Fibroblast of upper back skin (primary cell): ENCODE measurements around the gene TMEM204.

ENCODE experiments used
- DNase-seq: peaks from one replicate; pipeline ENCODE4 v3.0.0-alpha.2; 2013

The TMEM204 gene

DNA sequence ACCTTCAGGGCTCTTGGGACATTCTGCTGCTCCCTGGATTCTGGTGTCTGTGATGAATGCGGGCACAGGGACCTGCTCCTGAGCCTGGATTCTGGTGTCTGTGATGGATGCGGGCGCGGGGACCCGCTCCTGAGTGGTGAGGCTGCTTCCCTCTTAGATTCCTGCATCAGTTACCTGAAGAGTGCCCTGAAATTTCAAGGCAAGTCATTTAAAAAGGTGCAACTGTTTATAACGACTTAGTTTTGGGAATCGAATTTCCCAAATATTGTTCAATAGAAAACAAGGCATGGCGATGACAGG is 7.0 kb downstream of the TMEM204 start:
- DNase-seq: no peak

DNA sequence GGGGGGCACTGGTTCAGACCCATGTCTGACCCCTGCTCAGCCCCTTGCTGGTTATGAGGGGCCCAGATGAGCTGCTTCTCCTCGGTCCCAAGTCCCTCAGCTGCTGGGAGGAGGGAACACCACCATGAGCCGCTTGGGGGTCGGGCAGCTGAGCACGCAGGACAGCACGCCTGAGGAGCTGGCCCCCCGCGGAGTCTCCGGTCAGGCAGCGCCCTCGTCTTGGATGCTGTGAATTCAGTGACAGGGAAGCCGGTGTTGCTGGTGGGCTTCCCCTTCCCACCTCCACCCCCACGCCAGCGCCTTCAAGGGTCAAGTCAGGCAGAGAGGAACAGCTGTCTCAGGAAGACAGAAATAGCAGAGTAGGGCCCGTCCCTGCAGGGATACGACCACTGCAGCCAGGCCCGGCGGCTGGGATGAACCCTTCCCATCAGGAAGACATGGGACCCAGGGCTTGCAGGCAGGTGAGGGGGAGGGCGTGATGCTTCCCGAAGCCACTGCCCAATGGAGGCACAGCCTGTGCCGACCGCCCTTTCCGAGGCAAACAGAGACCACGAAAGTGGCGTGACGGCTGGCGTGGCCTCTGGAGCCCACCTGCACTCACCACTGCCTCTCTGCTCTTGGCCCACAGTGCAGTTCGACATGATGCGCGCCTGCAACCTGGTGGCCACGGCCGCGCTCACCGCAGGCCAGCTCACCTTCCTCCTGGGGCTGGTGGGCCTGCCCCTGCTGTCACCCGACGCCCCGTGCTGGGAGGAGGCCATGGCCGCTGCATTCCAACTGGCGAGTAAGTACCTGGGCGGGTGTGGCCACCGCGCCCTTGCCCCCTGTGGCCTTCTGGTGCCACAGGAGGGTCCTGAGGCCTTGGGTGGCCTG is 8.1 kb downstream of the TMEM204 start:
- no peak for DNase-seq

DNA sequence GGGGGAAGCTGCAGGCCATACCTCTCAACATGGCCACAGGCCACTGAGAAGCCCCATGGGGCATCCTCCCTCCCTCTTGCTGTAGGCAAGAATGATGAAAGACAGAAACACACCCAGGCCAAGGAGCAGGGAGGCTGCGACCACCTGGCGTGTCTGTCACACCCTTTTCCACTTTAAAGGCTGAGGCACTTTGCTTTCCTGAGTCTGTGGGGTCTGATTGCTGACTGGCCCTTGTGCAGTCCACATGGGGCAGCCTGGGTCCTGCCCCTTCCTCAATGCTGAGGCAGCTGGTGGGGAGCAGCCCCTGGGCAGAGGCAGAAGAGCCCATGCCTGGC is 8.7 kb downstream of the TMEM204 start:
- no peak for DNase-seq

DNA sequence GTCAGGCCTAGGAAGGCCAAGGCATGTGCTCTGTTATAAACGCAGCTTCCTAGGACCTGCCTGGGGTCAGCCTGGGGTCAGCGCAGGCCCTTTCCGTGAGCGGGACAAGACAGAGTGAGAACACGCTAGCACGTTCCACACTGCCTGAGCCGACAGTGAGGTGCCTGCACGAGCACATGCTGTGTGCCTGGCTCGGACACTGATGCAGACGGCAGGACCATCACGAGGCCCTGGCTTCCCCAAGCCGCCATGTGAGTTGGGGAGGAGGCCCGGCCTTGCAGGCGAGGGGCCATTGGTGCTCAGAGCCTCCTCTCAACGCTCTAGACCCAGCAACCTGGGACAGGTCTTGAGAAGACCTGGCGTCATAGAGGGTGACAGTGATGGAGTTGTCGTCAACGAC is 9.1 kb downstream of the TMEM204 start:
- no peak for DNase-seq

GRCh38 chr16:1543085-1543896 is 9.8 kb downstream of the TMEM204 start:
- DNase-seq: peak; percentile 59

DNA sequence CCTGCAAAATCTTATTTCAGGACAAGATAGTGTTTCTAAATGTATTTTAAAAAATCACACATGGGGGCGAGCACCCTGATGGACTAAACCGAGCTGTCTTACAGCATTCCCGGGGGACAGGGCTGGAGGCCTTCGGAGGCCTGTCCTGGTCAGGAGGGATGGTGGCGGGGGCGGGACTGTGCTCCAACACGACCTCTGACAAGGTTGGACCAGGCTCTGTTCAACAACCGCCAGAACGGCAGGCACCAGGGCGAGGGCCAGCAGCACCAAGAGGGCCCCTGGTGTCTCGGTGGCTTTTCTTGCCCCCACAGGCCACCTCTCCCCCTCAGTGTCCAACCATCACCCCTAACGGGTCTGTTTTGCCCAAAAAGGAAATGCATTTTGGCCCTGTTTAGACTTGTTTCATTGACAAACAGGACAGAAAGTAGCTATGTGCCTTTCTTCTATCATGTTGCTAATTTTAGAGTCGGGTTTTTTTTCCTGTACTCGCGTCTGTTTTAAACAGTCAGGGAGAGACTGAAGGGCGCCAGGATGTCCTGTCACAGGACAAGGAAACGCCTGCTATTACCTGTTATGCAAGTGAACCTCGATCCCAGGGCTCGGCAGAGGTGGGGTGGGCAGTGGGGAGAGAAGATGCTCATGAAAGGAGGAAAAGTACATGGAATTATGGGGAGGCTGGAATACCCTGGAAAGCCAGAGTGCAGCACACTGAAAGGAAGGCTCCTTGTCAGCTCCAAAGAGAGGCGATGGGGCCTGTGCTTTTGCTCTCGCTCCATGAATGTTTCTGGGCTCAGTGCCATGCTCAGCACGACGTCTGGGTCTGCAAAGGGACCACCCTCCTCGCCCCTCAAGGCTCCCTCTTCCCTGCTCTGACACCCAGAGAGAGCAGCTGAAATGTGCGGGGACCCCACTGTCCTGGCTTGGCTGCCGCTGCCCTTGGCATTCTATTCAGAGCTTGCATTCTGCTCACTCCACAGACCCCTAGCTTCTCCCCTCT is 11.9 kb downstream of the TMEM204 start:
- DNase-seq: no peak

DNA sequence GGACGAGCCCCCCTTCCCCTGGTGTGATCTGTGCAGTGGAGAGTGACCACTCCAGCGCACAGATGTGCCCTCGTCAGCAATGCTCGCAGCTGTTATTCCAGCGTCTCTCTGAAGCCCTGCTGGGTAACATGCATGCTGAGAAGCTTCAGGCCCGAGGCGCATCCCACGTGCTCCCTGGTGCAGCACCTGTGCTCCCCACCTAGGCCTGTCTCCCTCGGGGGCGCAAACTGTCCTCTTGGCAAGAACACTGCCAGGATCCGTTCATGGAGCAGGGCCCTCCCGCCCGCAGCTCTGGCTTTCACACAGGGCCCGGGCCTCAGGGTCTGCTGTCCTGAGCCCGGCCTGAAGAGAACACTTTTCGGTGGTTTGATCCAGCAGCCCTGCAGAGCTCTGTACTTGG is 13.0 kb downstream of the TMEM204 start:
- DNase-seq: no peak

DNA sequence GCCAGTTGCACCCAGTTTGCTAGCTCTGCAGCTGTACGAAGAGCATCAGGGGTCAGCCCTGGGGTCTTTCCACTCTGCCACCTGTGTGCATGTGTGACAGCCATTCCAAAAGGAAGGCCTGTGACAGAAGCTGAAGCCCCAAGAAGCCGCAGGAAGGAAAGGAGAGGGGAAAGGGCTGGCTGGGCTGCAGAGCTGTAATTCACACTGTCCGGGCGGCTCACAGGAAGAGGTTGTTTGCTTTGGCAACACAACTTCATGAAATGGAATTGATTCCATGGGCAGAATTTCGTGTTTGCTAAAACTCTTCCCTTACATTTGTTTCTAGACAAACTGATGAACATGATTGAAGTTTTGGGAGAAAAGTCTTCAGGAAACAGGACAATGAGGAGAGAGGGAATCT is 14.8 kb downstream of the TMEM204 start:
- DNase-seq: no peak

GRCh38 chr16:1548727-1549126 is 15.3 kb downstream of the TMEM204 start:
- DNase-seq: no peak

DNA sequence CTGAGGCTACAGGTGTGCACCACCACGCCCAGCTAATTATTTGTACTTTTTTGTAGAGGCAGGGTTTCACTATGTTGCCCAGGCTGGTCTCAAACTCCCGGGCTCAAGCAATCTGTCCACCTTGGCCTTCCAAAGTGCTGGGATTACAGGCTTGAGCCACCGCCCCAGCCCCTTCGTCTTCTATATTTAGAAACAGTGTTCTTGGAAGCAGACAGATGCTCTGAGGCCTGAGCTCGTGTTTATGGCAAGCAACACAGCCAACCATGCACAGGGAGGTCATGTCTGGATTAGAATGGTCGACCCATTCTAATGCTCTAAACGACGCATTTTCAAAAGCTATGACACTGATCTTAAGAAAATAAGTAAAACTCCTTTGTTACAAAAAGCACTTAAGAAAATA is 16.6 kb downstream of the TMEM204 start:
- no peak for DNase-seq

- DNase-seq: no peak
Observed at GRCh38 chr16:1550696-1551095, 17.2 kb downstream of the TMEM204 start.

DNA sequence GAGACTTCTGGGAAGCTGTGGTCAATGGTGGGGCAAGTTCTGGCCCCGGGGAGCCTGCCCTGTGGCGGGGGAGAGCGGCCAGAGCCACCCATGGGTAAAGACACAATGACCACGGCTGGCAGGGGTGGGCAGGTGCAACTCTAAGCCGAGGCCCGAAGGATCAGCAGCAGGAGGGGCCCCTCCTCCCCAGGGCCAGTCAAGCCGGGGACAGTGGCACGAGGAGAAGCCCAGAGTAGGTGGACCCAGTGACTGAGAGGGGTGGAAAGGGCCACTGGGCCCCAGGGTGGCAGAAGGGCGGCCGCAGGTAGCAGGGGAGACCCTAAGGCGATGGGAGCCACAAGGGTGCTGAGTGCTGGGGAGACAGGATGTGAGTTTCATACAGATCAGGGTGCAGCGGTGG is 17.7 kb downstream of the TMEM204 start:
- DNase-seq: no peak

DNA sequence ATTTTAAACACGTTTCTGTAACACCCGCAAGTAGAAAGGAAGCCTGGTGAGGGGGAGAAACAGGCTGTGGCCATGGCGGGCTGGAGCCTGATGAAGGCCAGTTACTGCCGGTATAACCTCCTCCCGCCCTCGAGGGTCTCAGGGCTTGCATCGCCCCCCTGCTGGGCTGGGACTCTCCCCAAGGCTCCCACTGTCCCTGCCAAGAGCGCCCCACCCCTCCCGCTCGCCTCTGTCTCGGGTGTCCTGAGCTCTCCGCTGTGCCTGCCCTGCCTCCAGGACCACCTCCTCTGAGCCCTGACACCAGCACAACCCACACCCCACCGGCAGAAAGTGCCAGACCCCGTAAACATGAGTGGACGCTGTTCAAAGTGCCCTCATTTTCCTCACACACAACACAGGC is 18.7 kb downstream of the TMEM204 start:
- no peak for DNase-seq

GRCh38 chr16:1553946-1554825 is 20.7 kb downstream of the TMEM204 start:
- DNase-seq: no peak

DNA sequence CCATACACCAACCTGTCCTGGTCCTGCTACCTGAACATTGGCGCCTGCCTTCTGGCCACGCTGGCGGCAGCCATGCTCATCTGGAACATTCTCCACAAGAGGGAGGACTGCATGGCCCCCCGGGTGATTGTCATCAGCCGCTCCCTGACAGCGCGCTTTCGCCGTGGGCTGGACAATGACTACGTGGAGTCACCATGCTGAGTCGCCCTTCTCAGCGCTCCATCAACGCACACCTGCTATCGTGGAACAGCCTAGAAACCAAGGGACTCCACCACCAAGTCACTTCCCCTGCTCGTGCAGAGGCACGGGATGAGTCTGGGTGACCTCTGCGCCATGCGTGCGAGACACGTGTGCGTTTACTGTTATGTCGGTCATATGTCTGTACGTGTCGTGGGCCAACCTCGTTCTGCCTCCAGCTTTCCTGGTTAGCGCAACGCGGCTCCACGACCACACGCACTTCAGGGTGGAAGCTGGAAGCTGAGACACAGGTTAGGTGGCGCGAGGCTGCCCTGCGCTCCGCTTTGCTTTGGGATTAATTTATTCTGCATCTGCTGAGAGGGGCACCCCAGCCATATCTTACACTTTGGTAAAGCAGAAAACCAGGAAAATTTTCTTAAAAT is 21.5 kb downstream of the TMEM204 start:
- DNase-seq: no peak

DNA sequence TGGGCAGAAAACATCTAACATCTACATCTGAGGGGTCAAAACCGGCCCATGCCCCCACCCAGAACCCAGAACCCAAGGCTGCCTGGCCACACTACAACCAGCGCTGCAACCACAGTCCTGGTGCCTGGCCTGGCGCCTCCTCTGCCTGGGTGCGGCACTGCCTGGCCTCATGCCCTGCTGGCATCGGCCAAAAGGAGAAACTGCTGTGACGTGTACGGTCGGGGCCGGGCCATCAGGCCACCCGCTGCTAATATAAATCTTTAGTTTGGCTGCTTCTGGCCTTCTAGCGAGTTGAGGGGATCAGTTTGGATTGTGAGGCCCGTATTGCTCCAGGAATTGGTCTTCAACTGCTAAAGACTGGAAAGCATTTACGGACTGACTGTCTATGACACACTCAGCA is 22.8 kb downstream of the TMEM204 start:
- DNase-seq: no peak

DNA sequence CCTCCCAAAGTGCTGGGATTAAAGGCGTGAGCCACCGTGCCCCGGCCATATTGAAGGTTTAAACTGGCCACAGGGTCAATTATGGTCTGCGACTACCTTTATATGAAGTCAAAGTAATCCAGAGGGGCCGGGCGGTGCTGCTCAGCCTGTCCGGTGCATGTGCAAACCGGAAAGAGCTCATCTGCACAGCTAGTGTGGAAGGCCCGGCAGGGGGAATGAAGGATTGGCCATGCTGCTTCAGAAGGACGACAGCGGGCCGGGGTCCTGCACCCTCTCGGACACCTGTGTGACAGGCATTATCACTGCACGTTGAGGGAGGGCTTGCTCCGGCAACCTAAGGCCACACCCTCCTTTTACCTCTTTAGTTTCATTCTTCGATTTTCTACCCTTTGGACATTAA is 23.6 kb downstream of the TMEM204 start:
- DNase-seq: no peak

- no peak for DNase-seq
Observed at GRCh38 chr16:1557576-1557975, 24.1 kb downstream of the TMEM204 start.

DNA sequence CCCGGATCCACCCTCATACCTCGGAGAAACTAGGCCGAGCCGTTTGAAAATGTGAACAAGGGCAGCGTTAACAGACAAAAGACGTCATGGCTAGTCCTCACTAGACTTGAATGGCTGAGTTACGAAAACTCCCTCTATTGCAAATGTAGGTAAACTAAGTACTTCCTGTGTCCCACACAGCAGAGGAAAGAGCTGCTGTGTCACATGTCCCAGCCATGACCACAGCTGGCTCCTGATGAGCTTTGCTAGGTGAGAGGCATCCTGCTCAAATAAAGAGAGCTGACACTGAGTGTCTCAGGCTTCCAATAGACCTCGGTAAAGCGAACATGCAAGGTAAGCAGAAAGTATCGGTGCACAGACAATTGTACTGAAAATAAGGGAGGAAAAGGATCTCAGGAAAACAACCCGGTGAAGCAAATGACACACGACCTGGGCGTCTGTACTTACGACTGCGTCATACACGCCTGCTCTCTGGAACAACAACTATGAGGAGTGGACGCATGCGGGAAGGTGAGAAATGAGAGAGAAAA is 26.0 kb downstream of the TMEM204 start:
- DNase-seq: no peak

DNA sequence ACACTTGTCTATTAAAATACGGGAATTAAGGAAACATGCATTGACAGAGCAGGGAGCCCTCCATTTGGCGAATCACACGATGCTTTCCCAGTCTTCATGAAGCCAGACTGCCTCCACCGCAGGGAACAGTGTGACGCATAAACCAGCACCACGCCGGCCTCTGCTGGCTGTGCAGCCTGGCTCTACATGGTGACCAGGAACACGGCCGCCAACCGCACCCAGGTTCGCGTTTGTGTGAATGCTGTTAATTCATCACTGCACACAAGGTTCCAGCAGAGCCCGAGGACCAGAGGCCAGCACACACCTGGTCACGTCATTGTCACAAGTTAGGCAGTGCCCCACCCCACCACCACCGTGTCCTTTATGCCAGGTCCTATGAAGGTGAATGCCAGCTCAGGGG is 26.7 kb downstream of the TMEM204 start:
- DNase-seq: no peak

GRCh38 chr16:1560866-1561265 is 27.4 kb downstream of the TMEM204 start:
- DNase-seq: no peak

- DNase-seq: no peak
Observed at GRCh38 chr16:1561266-1561665, 27.8 kb downstream of the TMEM204 start.
